WI38 (cell line): ENCODE data around the gene SPDEF.

Experiments
- H3K4me3 ChIP-seq: 2 replicates; pipeline ENCODE4 v1.5.1; 2011; ENCODE audit warnings: low read depth, mild to moderate bottlenecking, control low read depth, low read length
- CTCF ChIP-seq: IDR thresholded peaks from 2 replicates; pipeline ENCODE4 v1.5.1; 2012; ENCODE audit warnings: low read depth, mild to moderate bottlenecking, control low read depth, low read length

Gene SPDEF

GRCh38 chr6:34489207-34489805, 66.8 kb downstream of the SPDEF start:
- H3K4me3 ChIP-seq = no peak overlapping the region
- no peak for TF ChIP-seq CTCF
